Stomach (tissue), 4 donors: ENCODE measurements around the gene ADPRHL1.

Experiments
- CTCF ChIP-seq, 7 experiments: fragments of 450-650 bp in 4 of 7; fragments of 200-600 bp in 3 of 7; sonication (generic) in 3 of 7; IDR thresholded peaks; one replicate each; pipeline ENCODE4 v1.5.1; 2016 to 2019; ENCODE audit warnings: antibody characterized with exemption in 7 of 7, control low read depth in 2 of 7, mild to moderate bottlenecking in 1 of 7
- POLR2AphosphoS5 ChIP-seq, 3 donors: sonication (generic); formaldehyde crosslinking; IDR thresholded peaks; one replicate each; pipeline ENCODE4 v1.6.1; 2016; ENCODE audit warnings: antibody characterized with exemption in 3 of 3

GRCh38 chr13:113442985-113443362, 10.3 kb downstream of the ADPRHL1 start:
- no peak for TF ChIP-seq POLR2AphosphoS5 (IDR thresholded peaks at IDR 0.05)
- TF ChIP-seq CTCF (IDR thresholded peaks at IDR 0.05): no peak
